GM23248 (cell line): ENCODE results near the gene CAMKMT. TPM values are rescaled to one million over a fixed set of nuclear protein-coding genes. Genes with fewer than 3 reads are reported as not detected.
A peak's percentile ranks its signal among the peaks of the same experiment; 100 is the strongest.

Experiments used
- DNase-seq: peaks from one replicate; pipeline ENCODE4 v3.0.0-alpha.2; 2015
- H2AFZ ChIP-seq: fragments of 200-600 bp; sonication (generic); 2 replicates; pipeline ENCODE4 v1.6.1; 2016; ENCODE audit warnings: antibody characterized with exemption
- H3F3A ChIP-seq: fragments of 200-600 bp; sonication (generic); 2 replicates; pipeline ENCODE4 v1.6.1; 2016; ENCODE audit warnings: mild to moderate bottlenecking, antibody characterized with exemption, mixed run types; ENCODE audit not compliant: insufficient read depth
- H3K27ac ChIP-seq: fragments of 200-600 bp; sonication (generic); 2 replicates; pipeline ENCODE4 v1.5.1; 2016; ENCODE audit warnings: mild to moderate bottlenecking
- H3K27me3 ChIP-seq: fragments of 200-600 bp; sonication (generic); replicated peaks from 2 replicates; pipeline ENCODE4 v1.6.1; 2016; ENCODE audit warnings: mild to moderate bottlenecking; ENCODE audit not compliant: insufficient read depth
- H3K36me3 ChIP-seq: fragments of 200-600 bp; sonication (generic); 2 replicates; pipeline ENCODE4 v1.6.1; 2016; ENCODE audit warnings: low read depth, mild to moderate bottlenecking
- H3K4me1 ChIP-seq: fragments of 200-600 bp; sonication (generic); 2 replicates; pipeline ENCODE4 v1.6.1; 2016; ENCODE audit warnings: mild to moderate bottlenecking; ENCODE audit not compliant: insufficient read depth
- H3K4me2 ChIP-seq: fragments of 200-600 bp; sonication (generic); one replicate; pipeline ENCODE4 v1.6.1; 2016; ENCODE audit warnings: mild to moderate bottlenecking; ENCODE audit not compliant: unreplicated experiment
- H3K4me3 ChIP-seq: fragments of 200-600 bp; sonication (generic); 2 replicates; pipeline ENCODE4 v1.5.1; 2016; ENCODE audit warnings: mild to moderate bottlenecking
- H3K79me2 ChIP-seq: fragments of 200-600 bp; sonication (generic); 2 replicates; pipeline ENCODE4 v1.6.1; 2016; ENCODE audit warnings: mild to moderate bottlenecking; ENCODE audit not compliant: insufficient read depth
- H3K9ac ChIP-seq: fragments of 200-600 bp; sonication (generic); 2 replicates; pipeline ENCODE4 v1.6.1; 2016; ENCODE audit warnings: mild to moderate bottlenecking
- H3K9me2 ChIP-seq: fragments of 200-600 bp; sonication (generic); 2 replicates; pipeline ENCODE4 v1.6.1; 2016; ENCODE audit warnings: mixed run types, mild to moderate bottlenecking, moderate library complexity; ENCODE audit not compliant: insufficient read depth
- H3K9me3 ChIP-seq: fragments of 200-600 bp; sonication (generic); one replicate; pipeline ENCODE4 v1.6.1; 2017; ENCODE audit warnings: low read depth
- H4K20me1 ChIP-seq: fragments of 200-600 bp; sonication (generic); 2 replicates; pipeline ENCODE4 v1.6.0; 2016; ENCODE audit not compliant: insufficient read depth
- EZH2 ChIP-seq: fragments of 200-600 bp; sonication (generic); IDR thresholded peaks from 2 replicates; pipeline ENCODE4 v1.6.1; 2018; ENCODE audit warnings: antibody characterized with exemption, mild to moderate bottlenecking; ENCODE audit not compliant: insufficient read depth, poor library complexity, severe bottlenecking
- EZH2phosphoT487 ChIP-seq: fragments of 200-600 bp; sonication (generic); IDR thresholded peaks from 2 replicates; pipeline ENCODE4 v1.6.1; 2018; ENCODE audit warnings: antibody characterized with exemption, moderate library complexity, mild to moderate bottlenecking, low read depth; ENCODE audit not compliant: insufficient read depth
- WGBS, 2 experiments: methylation state at CpG; one replicate each; pipeline ENCODE4 v1.1.6; 2015 to 2017; ENCODE audit warnings: low lambda C conversion rate in 2 of 2, low coverage in 1 of 2; ENCODE audit errors: missing lambda C conversion rate in 2 of 2; 5-methylcytosine and 5-hydroxymethylcytosine counted together
- in situ Hi-C: fragments of 300-500 bp; cut with MboI; formaldehyde crosslinking; loops from 2 replicates; pipeline ENCODE4 v1.15.0; 2020
- polyA plus RNA-seq: library from polyadenylated mRNA; unstranded; fragments of >200 nt; fragmentation: Nextera tagmentation; extraction: Ambion mirVana; gene quantifications from 2 replicates; pipeline ENCODE4 v1.2.1, GENCODE V29; 2016
- total RNA-seq: library from RNA; depleted of rRNA; stranded (reverse); fragments of >200 nt; shearing (Covaris generic); gene quantifications from 2 replicates; pipeline ENCODE4 v1.2.3, GENCODE V29; 2014

The CAMKMT gene
- total and polyA plus RNA-seq, 2 experiments from 2014 or later, result 3.1 to 6.9 TPM

GRCh38 chr2:44736270-44736942 is 374.7 kb downstream of the CAMKMT start:
- Histone ChIP-seq H3K4me1 (no peaks in the 10 kb centered on the region), H3K27me3 (no peaks in the 10 kb centered on the region), H3K9ac (no peak overlapping the region), H3K9me2 (no peaks in the 10 kb centered on the region), H3K4me2 (no peak overlapping the region), H3K9me3 (no peaks in the 10 kb centered on the region), H3K36me3 (no peaks in the 10 kb centered on the region), H2AFZ (no peak overlapping the region), H4K20me1 (no peaks in the 10 kb centered on the region), H3K79me2 (no peaks in the 10 kb centered on the region), H3F3A (no peaks in the 10 kb centered on the region), H3K27ac (no peak overlapping the region), H3K4me3 (no peak overlapping the region)
- DNase-seq, result no peak
- TF ChIP-seq EZH2phosphoT487, result no peak
- no peak for TF ChIP-seq EZH2
- 59 to 61% methylated on average over 3 of the region's 3 CpGs for WGBS, 2 experiments
- in situ Hi-C loops, result no loop called here

- WGBS, 2 experiments, result 37 to 47% methylated on average over 1 of the region's 1 CpG
- Histone ChIP-seq H4K20me1 (no peaks in the 10 kb centered on the region), H3K9me2 (no peaks in the 10 kb centered on the region), H3K27me3 (no peaks in the 10 kb centered on the region), H3K9ac (no peak overlapping the region), H2AFZ (no peak overlapping the region), H3K4me2 (no peak overlapping the region), H3K36me3 (no peaks in the 10 kb centered on the region), H3K79me2 (no peaks in the 10 kb centered on the region), H3K4me1 (no peaks in the 10 kb centered on the region), H3K27ac (no peak overlapping the region), H3F3A (no peaks in the 10 kb centered on the region), H3K4me3 (no peak overlapping the region), H3K9me3 (no peaks in the 10 kb centered on the region)
- TF ChIP-seq EZH2, result no peak
- no peak for TF ChIP-seq EZH2phosphoT487
- in situ Hi-C loops, result no loop called here
- DNase-seq, result peak; percentile 42
These were observed 378.9 kb downstream of the CAMKMT start for GRCh38 chr2:44740678-44741077.

GRCh38 chr2:44741507-44741906 is 379.8 kb downstream of the CAMKMT start:
- TF ChIP-seq EZH2phosphoT487 (no peak), EZH2 (no peak)
- Histone ChIP-seq H3K4me1 (no peaks in the 10 kb centered on the region), H3K79me2 (no peaks in the 10 kb centered on the region), H3K4me3 (no peak overlapping the region), H3K9ac (no peak overlapping the region), H3K9me2 (no peaks in the 10 kb centered on the region), H3K9me3 (no peaks in the 10 kb centered on the region), H3F3A (no peaks in the 10 kb centered on the region), H4K20me1 (no peaks in the 10 kb centered on the region), H3K36me3 (no peaks in the 10 kb centered on the region), H2AFZ (no peak overlapping the region), H3K27ac (no peak overlapping the region), H3K4me2 (no peak overlapping the region), H3K27me3 (no peaks in the 10 kb centered on the region)
- WGBS, 2 experiments, result 93 to 100% methylated on average over 1 of the region's 1 CpG
- in situ Hi-C loops, result no loop called here
- DNase-seq, result no peak

- Histone ChIP-seq H3K9me3 (no peaks in the 10 kb centered on the region), H3K36me3 (no peaks in the 10 kb centered on the region), H3K9me2 (no peaks in the 10 kb centered on the region), H3K4me3 (no peak overlapping the region), H3K27ac (no peak overlapping the region), H2AFZ (no peak overlapping the region), H3K4me1 (no peaks in the 10 kb centered on the region), H3F3A (no peaks in the 10 kb centered on the region), H3K4me2 (no peak overlapping the region), H4K20me1 (no peaks in the 10 kb centered on the region), H3K9ac (no peak overlapping the region), H3K27me3 (no peaks in the 10 kb centered on the region), H3K79me2 (no peaks in the 10 kb centered on the region)
- DNase-seq, result no peak
- TF ChIP-seq EZH2phosphoT487 (no peak), EZH2 (no peak)
- WGBS, 2 experiments, result 95% methylated on average over 3 of the region's 3 CpGs
- in situ Hi-C loops, result no loop called here
These were observed 380.3 kb downstream of the CAMKMT start for GRCh38 chr2:44742057-44742456.

GRCh38 chr2:44743473-44743872 is 381.7 kb downstream of the CAMKMT start:
- Histone ChIP-seq H3K9me3 (no peaks in the 10 kb centered on the region), H3K4me2 (no peak overlapping the region), H3K79me2 (no peaks in the 10 kb centered on the region), H3K36me3 (no peaks in the 10 kb centered on the region), H3K9me2 (no peaks in the 10 kb centered on the region), H3K9ac (no peak overlapping the region), H3F3A (no peaks in the 10 kb centered on the region), H2AFZ (no peak overlapping the region), H3K4me1 (no peaks in the 10 kb centered on the region), H3K4me3 (no peak overlapping the region), H4K20me1 (no peaks in the 10 kb centered on the region), H3K27me3 (no peaks in the 10 kb centered on the region), H3K27ac (no peak overlapping the region)
- TF ChIP-seq EZH2, result no peak
- no peak for TF ChIP-seq EZH2phosphoT487
- DNase-seq, result no peak
- WGBS, 2 experiments, result 90 to 91% methylated on average over 3 of the region's 3 CpGs
- in situ Hi-C loops, result no loop called here
